GM19025 (cell line): ENCODE results near the gene ADGRL1.

Experiments used
- ATAC-seq: cut with Tn5 transposase; IDR thresholded peaks from one replicate; pipeline ENCODE4 v1.9.1; 2021; ENCODE audit warnings: mild to moderate bottlenecking, low read depth, moderate library complexity; ENCODE audit not compliant: unreplicated experiment

The ADGRL1 gene

GRCh38 chr19:14164724-14165493 lies 41.1 kb downstream of the ADGRL1 start:
- no peak for ATAC-seq

DNA sequence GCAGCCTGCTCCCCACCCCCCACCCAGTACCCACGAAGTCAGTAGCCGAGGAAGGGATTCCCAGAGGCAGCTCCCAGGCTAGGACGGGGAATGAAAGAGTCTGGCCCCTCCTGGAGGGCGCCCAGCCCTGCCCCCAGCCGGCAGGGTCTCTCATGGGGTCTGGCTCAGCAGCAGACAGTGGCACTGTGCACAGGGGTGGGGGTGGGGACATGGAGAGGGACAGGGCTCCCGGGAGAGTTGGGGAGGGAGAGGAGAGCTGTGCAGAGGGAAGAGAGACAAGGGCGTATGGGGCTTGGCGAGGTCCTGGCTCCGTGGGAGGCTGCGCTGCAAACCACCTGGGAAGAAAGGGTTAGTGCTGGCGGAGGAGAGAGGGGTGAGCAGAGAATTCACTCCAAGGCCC lies 41.9 kb downstream of the ADGRL1 start:
- ATAC-seq = no peak

- ATAC-seq = no peak
These were observed 43.1 kb downstream of the ADGRL1 start for GRCh38 chr19:14162871-14163297.

DNA sequence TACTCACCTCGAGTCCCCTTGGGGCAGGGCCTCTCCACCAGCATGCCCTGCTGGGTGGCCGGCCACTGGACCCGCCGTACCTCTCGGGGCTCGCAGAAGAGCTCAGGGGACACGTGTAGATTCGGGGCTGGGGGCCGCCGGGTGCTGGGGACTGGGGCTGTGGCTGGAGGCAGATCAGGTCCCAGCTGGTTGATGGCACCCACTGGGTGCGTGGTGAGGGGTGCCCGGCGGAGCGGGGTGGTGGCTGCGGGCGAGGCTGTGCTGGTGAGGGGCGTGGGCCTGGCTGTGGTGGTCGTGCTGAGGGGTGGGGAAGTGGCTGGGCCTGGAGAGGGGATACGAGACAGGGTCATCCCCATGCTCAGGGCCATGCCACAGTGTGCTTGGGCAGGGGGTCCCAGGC lies 44.7 kb downstream of the ADGRL1 start:
- no peak for ATAC-seq

DNA sequence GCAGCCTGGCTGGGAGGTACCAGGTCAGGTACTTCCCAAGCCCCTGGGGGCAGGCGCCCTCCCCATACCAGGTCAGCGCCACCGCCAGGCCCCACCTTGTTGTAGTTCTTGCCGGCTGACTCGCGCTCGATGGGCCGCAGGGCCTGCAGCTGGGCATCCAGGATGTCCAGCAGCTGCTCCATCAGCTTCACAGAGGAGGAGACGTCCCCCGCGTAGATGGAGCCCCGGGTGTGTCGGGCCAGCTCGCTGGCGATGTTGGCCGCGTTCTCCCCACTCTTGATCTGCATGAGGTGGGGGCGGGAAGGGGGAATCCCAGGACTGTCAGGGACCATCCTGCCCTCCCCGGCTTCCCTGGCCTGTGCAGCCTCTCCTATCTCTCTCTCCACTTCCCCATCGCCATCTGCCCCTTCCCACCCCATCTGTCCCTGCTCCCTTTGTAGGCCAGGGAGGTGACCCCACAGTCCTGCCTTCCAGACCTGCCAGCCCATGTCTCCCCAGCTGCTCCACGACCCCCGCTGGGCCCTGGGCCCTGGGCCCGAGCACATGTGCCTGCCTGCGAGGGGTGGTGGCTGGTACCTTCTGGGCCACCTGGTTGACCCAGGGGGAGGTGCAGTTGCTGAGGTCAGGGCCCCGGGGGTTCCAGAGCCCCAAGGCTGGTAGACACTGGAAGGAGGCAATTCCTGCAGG lies 45.8 kb downstream of the ADGRL1 start:
- no peak for ATAC-seq

- no peak for ATAC-seq
These were observed 46.9 kb downstream of the ADGRL1 start for GRCh38 chr19:14159059-14159458.

- no peak for ATAC-seq
These were observed 47.5 kb downstream of the ADGRL1 start for GRCh38 chr19:14158276-14159023.

DNA sequence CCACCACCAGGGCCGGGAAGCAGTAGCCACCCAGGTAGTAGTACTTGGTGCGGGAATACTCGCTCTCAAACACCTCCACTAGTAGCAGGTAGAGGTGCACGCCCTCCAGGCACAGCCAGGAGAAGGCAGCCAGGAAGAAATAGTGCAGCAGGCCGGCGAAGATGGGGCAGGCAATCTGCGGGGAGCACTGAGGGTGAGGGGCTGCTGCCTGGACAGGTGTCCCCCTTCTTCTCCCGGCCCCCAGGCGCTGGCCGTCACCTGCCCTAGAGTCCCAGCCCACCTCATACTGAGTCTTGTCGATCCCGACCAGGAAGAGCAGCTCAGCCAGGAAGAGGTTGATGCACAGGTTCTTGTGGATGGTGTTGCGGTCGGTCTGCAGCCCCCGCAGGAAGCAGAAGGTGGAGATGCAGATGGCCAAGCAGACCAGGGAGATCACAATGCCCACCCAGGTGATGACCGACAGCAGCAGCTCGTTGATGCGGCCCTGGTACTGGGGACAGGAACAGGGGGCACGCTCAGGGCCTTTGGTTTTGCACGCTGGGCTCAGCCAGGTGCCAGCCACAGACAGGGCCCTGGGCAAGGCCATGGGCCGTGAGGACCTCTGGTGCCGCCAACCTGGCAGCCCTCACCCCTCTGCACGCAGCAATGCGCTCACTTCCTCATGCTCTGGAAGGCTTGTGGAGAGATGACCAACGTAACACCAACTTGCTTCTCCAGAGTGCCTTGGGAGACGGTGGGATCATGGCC lies 48.8 kb downstream of the ADGRL1 start:
- ATAC-seq = no peak

- no peak for ATAC-seq
These were observed 49.8 kb downstream of the ADGRL1 start for GRCh38 chr19:14156122-14156521.

DNA sequence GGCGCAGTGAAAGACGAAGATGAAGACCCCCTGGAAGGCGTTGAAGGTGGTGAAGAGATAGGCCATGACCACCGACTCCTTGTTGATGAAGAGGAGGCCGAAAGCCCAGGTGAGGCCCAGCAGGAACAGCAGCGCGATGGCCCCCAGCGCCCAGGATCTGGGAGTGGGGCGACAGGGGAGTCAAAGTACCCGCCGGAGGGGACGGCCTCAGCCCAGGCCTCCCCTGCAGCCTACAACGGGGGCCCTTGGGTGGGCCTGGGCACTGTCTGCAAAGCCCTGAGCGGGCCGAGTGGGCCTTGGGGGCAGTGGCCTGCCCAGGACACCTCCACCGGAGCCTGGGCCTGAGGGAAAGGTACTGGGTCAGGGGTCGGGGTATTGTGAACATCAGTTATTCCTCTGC lies 50.6 kb downstream of the ADGRL1 start:
- no peak for ATAC-seq

DNA sequence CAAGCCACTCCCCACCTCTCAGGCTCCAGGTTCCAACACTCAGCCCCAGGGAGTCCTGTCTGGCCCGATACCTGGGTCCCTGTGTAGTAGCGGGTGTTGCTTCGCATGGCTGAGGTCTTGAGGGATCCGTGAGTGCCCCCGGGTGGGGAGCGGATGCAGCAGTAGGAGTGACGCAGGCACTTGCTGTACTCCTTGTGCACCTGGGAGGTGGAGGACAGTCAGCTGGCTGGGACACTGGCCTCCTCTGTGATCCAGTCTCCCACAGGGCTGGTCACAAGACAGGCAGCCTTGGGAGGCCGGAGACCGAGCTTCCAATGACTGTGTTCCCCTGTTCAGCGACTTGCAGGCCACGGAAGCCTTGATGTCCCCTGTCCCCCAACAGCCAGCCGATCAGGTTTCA lies 53.3 kb downstream of the ADGRL1 start:
- no peak for ATAC-seq

- no peak for ATAC-seq
These were observed 55.0 kb downstream of the ADGRL1 start for GRCh38 chr19:14150770-14151661.

GRCh38 chr19:14150041-14150769 lies 55.8 kb downstream of the ADGRL1 start:
- no peak for ATAC-seq

GRCh38 chr19:14149509-14149994 lies 56.4 kb downstream of the ADGRL1 start:
- ATAC-seq = no peak

GRCh38 chr19:14148751-14149410 lies 57.1 kb downstream of the ADGRL1 start:
- no peak for ATAC-seq

GRCh38 chr19:14147797-14148605 lies 58.0 kb downstream of the ADGRL1 start:
- no peak for ATAC-seq

DNA sequence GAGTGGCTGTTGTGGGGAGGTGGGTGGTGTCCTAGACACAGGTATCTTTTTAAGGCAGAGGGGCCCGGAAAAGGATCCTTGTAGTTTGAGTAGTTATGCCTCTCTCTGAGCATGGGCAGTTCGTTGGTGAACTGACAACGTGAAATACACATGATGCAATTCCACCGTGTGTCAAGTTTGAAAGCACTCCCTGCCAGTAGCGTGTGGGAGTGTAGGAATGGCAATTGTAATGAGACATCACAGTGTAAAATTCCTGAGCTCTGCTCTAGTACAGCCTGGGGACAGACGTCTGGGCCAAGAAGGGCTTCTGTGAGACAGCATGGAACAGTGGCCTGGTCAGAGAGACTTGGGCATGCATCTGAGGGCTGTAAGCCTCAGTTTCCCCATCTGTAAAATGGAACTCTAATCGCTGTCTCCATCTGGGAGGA lies 59.2 kb downstream of the ADGRL1 start:
- no peak for ATAC-seq
